Adrenal gland (tissue), 5 donors: Measurements from ENCODE around the gene CCNL1.

Experiments
- POLR2A ChIP-seq, 2 donors: fragments of 450-650 bp; IDR thresholded peaks; one replicate each; pipeline ENCODE4 v1.6.1; 2017; ENCODE audit warnings: antibody characterized with exemption in 2 of 2, mild to moderate bottlenecking in 2 of 2, moderate library complexity in 1 of 2
- TF ChIP-seq, protein P1 (sequence below), 6 experiments: fragments of 450-650 bp in 4 of 6; fragments of 200-600 bp in 2 of 6; sonication (generic) in 1 of 6; IDR thresholded peaks; 1 replicate in 5 of 6; 2 replicates in 1 of 6; pipeline versions ENCODE4 v1.5.1 to v1.8.0; 2016 to 2021; ENCODE audit warnings: antibody characterized with exemption in 6 of 6, mild to moderate bottlenecking in 2 of 6, moderate library complexity in 1 of 6
- donor health status: DM: no; HTN: no; CAD: no.

- TF ChIP-seq, protein P1, sequence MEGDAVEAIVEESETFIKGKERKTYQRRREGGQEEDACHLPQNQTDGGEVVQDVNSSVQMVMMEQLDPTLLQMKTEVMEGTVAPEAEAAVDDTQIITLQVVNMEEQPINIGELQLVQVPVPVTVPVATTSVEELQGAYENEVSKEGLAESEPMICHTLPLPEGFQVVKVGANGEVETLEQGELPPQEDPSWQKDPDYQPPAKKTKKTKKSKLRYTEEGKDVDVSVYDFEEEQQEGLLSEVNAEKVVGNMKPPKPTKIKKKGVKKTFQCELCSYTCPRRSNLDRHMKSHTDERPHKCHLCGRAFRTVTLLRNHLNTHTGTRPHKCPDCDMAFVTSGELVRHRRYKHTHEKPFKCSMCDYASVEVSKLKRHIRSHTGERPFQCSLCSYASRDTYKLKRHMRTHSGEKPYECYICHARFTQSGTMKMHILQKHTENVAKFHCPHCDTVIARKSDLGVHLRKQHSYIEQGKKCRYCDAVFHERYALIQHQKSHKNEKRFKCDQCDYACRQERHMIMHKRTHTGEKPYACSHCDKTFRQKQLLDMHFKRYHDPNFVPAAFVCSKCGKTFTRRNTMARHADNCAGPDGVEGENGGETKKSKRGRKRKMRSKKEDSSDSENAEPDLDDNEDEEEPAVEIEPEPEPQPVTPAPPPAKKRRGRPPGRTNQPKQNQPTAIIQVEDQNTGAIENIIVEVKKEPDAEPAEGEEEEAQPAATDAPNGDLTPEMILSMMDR (IDR thresholded peaks at IDR 0.05): no peak
- TF ChIP-seq POLR2A (IDR thresholded peaks at IDR 0.05): no peak
Observed at GRCh38 chr3:157139938-157140534, 19.9 kb downstream of the CCNL1 start.
